Neural progenitor cell (in vitro differentiated cells): ENCODE measurements around the gene FERMT3. TPM values are rescaled to one million over a fixed set of nuclear protein-coding genes. Genes with fewer than 3 reads are reported as not detected.

ENCODE experiments used
- DNase-seq: peaks from one replicate; pipeline ENCODE4 v3.0.0-alpha.2; 2016; ENCODE audit warnings: low spot score
- H2AFZ ChIP-seq: fragments of 200-600 bp; sonication (generic); replicated peaks from 2 replicates; pipeline ENCODE4 v1.6.1; 2016; ENCODE audit warnings: antibody characterized with exemption
- H3F3A ChIP-seq: fragments of 200-600 bp; sonication (generic); 2 replicates; pipeline ENCODE4 v1.6.1; 2016; ENCODE audit warnings: antibody characterized with exemption, low read depth
- H3K27ac ChIP-seq: fragments of 200-600 bp; sonication (generic); 2 replicates; pipeline ENCODE4 v1.5.1; 2016; ENCODE audit warnings: mild to moderate bottlenecking
- H3K27me3 ChIP-seq: fragments of 200-600 bp; sonication (generic); 2 replicates; pipeline ENCODE4 v1.6.1; 2016; ENCODE audit warnings: mild to moderate bottlenecking, moderate library complexity
- H3K36me3 ChIP-seq: fragments of 200-600 bp; sonication (generic); 2 replicates; pipeline ENCODE4 v1.5.1; 2016
- H3K4me1 ChIP-seq: fragments of 200-600 bp; sonication (generic); 2 replicates; pipeline ENCODE4 v1.6.1; 2016; ENCODE audit warnings: mixed run types
- H3K4me2 ChIP-seq: fragments of 200-600 bp; sonication (generic); 2 replicates; pipeline ENCODE4 v1.6.1; 2016
- H3K4me3 ChIP-seq: fragments of 200-600 bp; sonication (generic); 2 replicates; pipeline ENCODE4 v1.5.1; 2016
- H3K79me2 ChIP-seq: fragments of 200-600 bp; sonication (generic); 2 replicates; pipeline ENCODE4 v1.6.1; 2016; ENCODE audit warnings: low read depth
- H3K9ac ChIP-seq: fragments of 200-600 bp; sonication (generic); 2 replicates; pipeline ENCODE4 v1.6.1; 2016
- H3K9me3 ChIP-seq: fragments of 200-600 bp; sonication (generic); 2 replicates; pipeline ENCODE4 v1.5.1; 2016; ENCODE audit warnings: low read depth
- H4K20me1 ChIP-seq: fragments of 200-600 bp; sonication (generic); 2 replicates; pipeline ENCODE4 v1.6.1; 2016; ENCODE audit warnings: low read depth
- H3K27ac Mint-ChIP-seq: 3 replicates; pipeline ENCODE4 v1.8.0; 2021; ENCODE audit warnings: mixed read lengths
- H3K27me3 Mint-ChIP-seq: 2 replicates; pipeline ENCODE4 v1.8.0; 2022; ENCODE audit warnings: low read depth, mild to moderate bottlenecking, inconsistent platforms, moderate library complexity, mixed read lengths; ENCODE audit not compliant: insufficient read depth
- H3K36me3 Mint-ChIP-seq: 3 replicates; pipeline ENCODE4 v1.8.0; 2021; ENCODE audit warnings: mixed read lengths
- H3K4me1 Mint-ChIP-seq: 3 replicates; pipeline ENCODE4 v1.8.0; 2021; ENCODE audit warnings: mixed read lengths
- H3K4me3 Mint-ChIP-seq: 3 replicates; pipeline ENCODE4 v1.8.0; 2021; ENCODE audit warnings: mild to moderate bottlenecking, moderate library complexity, mixed read lengths
- H3K9me3 Mint-ChIP-seq: 3 replicates; pipeline ENCODE4 v1.8.0; 2020; ENCODE audit warnings: mixed read lengths
- EZH2 ChIP-seq: fragments of 200-600 bp; sonication (generic); IDR thresholded peaks from 2 replicates; pipeline ENCODE4 v1.6.1; 2017; ENCODE audit warnings: antibody characterized with exemption, mild to moderate bottlenecking, moderate library complexity
- EZH2phosphoT487 ChIP-seq: fragments of 200-600 bp; sonication (generic); IDR thresholded peaks from 2 replicates; pipeline ENCODE4 v1.6.1; 2017; ENCODE audit warnings: antibody characterized with exemption
- total RNA-seq: library from RNA; depleted of rRNA; stranded (reverse); fragments of >200 nt; gene quantifications from 2 replicates; pipeline ENCODE4 v1.2.3, GENCODE V29; 2015; ENCODE audit warnings: low replicate concordance
- TF ChIP-seq, protein P1 (sequence below): fragments of 200-600 bp; sonication (generic); IDR thresholded peaks from 2 replicates; pipeline ENCODE4 v1.5.1; 2017; ENCODE audit warnings: antibody characterized with exemption, mild to moderate bottlenecking

The FERMT3 gene
- total RNA-seq, 1 donor from 2014 or later: not detected

GRCh38 chr11:64196626-64197025 lies 9.9 kb upstream of the FERMT3 start:
- no peak overlapping the region for H3K27ac Mint-ChIP-seq
- no peaks in the 10 kb centered on the region for H3K9me3 Mint-ChIP-seq
- Histone ChIP-seq H3K9ac (no peak overlapping the region), H4K20me1 (peaks cover 20% of the 10 kb centered on the region), H2AFZ (no peak overlapping the region), H3K79me2 (peaks cover 11% of the 10 kb centered on the region), H3K4me3 (no peak overlapping the region), H3K27ac (no peak overlapping the region), H3K4me1 (no peaks in the 10 kb centered on the region), H3F3A (peaks cover 12% of the 10 kb centered on the region), H3K36me3 (peaks cover 17% of the 10 kb centered on the region), H3K4me2 (no peak overlapping the region), H3K9me3 (no peaks in the 10 kb centered on the region), H3K27me3 (no peaks in the 10 kb centered on the region)
- H3K4me3 Mint-ChIP-seq: no peak overlapping the region
- no peak for DNase-seq
- H3K4me1 Mint-ChIP-seq: no peaks in the 10 kb centered on the region
- peaks cover 2% of the 10 kb centered on the region for H3K27me3 Mint-ChIP-seq
- H3K36me3 Mint-ChIP-seq: peaks cover 47% of the 10 kb centered on the region
- TF ChIP-seq EZH2 (no peak), EZH2phosphoT487 (no peak)
- TF ChIP-seq, protein P1, sequence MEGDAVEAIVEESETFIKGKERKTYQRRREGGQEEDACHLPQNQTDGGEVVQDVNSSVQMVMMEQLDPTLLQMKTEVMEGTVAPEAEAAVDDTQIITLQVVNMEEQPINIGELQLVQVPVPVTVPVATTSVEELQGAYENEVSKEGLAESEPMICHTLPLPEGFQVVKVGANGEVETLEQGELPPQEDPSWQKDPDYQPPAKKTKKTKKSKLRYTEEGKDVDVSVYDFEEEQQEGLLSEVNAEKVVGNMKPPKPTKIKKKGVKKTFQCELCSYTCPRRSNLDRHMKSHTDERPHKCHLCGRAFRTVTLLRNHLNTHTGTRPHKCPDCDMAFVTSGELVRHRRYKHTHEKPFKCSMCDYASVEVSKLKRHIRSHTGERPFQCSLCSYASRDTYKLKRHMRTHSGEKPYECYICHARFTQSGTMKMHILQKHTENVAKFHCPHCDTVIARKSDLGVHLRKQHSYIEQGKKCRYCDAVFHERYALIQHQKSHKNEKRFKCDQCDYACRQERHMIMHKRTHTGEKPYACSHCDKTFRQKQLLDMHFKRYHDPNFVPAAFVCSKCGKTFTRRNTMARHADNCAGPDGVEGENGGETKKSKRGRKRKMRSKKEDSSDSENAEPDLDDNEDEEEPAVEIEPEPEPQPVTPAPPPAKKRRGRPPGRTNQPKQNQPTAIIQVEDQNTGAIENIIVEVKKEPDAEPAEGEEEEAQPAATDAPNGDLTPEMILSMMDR: no peak

- Histone ChIP-seq H3K4me1 (peaks cover 8% of the 10 kb centered on the region), H3F3A (peaks cover 28% of the 10 kb centered on the region), H3K27me3 (no peaks in the 10 kb centered on the region), H3K9ac (no peak overlapping the region), H3K9me3 (no peaks in the 10 kb centered on the region), H3K27ac (no peak overlapping the region), H3K79me2 (peaks cover 11% of the 10 kb centered on the region), H2AFZ (no peak overlapping the region), H3K4me2 (no peak overlapping the region), H3K36me3 (peaks cover 17% of the 10 kb centered on the region), H3K4me3 (no peak overlapping the region), H4K20me1 (peaks cover 38% of the 10 kb centered on the region)
- TF ChIP-seq, protein P1: no peak
- TF ChIP-seq EZH2phosphoT487: no peak
- no peak for TF ChIP-seq EZH2
- no peak overlapping the region for H3K4me3 Mint-ChIP-seq
- no peak for DNase-seq
- H3K27ac Mint-ChIP-seq: no peak overlapping the region
- H3K4me1 Mint-ChIP-seq: peaks cover 4% of the 10 kb centered on the region
- H3K27me3 Mint-ChIP-seq: peaks cover 2% of the 10 kb centered on the region
- peaks cover 50% of the 10 kb centered on the region for H3K36me3 Mint-ChIP-seq
- H3K9me3 Mint-ChIP-seq: no peaks in the 10 kb centered on the region
These were observed 8.0 kb upstream of the FERMT3 start for GRCh38 chr11:64198511-64198910.

DNA sequence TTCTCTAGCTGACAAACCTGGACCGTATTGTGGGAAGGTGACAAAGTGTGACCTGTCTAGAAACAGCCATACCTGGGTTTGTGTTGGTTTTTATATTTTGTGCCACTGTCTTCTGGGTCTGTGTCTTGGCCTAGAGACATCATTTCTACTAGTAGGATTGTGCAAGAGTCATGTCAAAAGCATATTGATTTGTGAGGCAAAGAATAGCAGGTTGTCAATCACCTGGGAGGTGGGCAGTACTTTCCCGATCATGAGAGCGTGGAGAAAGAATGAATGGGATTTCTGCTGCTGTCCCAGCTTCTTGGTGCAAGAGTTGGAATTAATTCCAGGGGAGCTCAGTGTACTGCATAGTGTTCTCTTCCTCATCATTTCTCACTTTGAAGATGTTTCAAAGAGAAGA lies 5.0 kb upstream of the FERMT3 start:
- Histone ChIP-seq H3K27me3 (no peaks in the 10 kb centered on the region), H3K27ac (no peak overlapping the region), H3K4me2 (no peak overlapping the region), H4K20me1 (peaks cover 61% of the 10 kb centered on the region), H3K79me2 (no peaks in the 10 kb centered on the region), H3K9me3 (no peaks in the 10 kb centered on the region), H3K36me3 (peaks cover 5% of the 10 kb centered on the region), H3K4me3 (no peak overlapping the region), H2AFZ (no peak overlapping the region), H3K9ac (no peak overlapping the region), H3K4me1 (peaks cover 8% of the 10 kb centered on the region), H3F3A (peaks cover 45% of the 10 kb centered on the region)
- H3K27me3 Mint-ChIP-seq: no peaks in the 10 kb centered on the region
- H3K9me3 Mint-ChIP-seq: no peaks in the 10 kb centered on the region
- TF ChIP-seq EZH2phosphoT487: no peak
- TF ChIP-seq, protein P1: no peak
- TF ChIP-seq EZH2: no peak
- H3K4me1 Mint-ChIP-seq: peaks cover 12% of the 10 kb centered on the region
- no peak overlapping the region for H3K27ac Mint-ChIP-seq
- H3K36me3 Mint-ChIP-seq: peaks cover 45% of the 10 kb centered on the region
- no peak for DNase-seq
- H3K4me3 Mint-ChIP-seq: no peak overlapping the region
